Amygdala (tissue), 56 donors: ENCODE data around the gene MANF.

Experiments used
- DNase-seq, 56 donors: peaks; one replicate each; lab custom pipeline; 2025; lab: John Stamatoyannopoulos, UW

The MANF gene

DNA sequence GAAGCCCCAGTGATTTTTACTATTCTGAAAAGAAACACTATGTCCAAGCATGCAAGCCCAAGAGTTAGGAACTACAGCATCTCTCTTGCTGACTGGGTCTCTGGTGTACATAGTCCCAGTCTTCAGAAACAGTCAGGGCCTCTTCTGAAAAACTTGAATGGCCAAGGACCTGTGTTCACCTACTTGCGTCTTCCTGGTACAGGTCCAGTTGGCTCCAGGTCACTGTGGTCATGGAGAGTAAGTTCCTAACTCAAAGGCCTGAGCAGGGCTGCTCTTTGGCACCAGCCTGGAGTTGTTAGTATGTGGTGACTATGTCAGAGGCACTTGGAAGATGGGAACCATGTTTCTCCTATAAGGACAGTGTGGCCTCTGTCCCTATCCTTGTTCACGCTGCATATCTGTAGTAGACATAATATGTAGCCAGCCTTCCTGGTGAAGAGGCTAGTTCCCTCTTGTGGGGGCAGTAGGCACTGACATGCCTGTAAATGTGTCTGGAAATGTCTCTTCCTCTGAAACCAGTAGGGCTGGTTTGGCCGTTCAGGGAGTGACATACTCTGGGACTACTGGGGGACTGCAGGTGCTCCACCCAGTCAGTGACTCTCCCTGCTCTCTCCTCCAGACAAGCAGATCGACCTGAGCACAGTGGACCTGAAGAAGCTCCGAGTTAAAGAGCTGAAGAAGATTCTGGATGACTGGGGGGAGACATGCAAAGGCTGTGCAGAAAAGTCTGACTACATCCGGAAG, 3.4 kb downstream of the MANF start:
- no peak for DNase-seq

DNA sequence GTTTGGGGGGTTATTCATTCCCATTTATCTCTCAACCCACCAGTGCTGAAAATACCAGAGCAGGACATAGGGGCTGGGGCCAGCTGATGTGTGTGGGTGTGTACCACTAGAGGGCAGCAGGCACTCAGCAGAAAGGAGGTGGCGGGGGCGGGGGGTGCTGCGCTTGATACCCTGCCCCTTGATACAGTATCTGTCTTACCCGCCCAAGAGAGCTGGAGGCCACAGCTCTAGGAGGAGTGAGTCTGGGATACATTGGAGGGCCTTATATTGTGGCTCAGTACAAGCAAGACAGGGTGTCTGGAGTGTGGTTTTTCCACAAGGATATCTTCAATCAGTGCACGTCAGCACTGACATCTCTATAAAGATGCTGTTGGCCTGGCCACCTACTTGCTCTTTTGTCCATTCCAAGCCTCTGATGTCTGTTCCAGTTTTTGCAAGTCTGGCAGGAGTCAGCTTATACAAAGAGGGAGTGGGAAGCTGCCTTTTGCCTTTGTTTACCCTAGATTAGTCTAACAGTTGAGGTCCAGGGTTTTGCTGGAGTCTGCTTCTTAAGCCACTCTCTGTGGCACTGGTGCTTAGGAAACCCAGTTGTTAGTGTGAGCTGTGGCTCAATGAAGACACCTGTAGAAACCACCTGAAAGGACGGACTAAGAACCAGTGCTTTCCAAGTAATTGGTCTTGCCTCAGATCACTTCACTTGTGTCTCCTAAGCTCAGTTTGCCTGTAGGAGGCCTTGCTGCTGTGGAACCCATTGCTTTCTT, 4.5 kb downstream of the MANF start:
- peak in 24 of 56 donors; percentile 7 to 55 (median 31) for DNase-seq

DNA sequence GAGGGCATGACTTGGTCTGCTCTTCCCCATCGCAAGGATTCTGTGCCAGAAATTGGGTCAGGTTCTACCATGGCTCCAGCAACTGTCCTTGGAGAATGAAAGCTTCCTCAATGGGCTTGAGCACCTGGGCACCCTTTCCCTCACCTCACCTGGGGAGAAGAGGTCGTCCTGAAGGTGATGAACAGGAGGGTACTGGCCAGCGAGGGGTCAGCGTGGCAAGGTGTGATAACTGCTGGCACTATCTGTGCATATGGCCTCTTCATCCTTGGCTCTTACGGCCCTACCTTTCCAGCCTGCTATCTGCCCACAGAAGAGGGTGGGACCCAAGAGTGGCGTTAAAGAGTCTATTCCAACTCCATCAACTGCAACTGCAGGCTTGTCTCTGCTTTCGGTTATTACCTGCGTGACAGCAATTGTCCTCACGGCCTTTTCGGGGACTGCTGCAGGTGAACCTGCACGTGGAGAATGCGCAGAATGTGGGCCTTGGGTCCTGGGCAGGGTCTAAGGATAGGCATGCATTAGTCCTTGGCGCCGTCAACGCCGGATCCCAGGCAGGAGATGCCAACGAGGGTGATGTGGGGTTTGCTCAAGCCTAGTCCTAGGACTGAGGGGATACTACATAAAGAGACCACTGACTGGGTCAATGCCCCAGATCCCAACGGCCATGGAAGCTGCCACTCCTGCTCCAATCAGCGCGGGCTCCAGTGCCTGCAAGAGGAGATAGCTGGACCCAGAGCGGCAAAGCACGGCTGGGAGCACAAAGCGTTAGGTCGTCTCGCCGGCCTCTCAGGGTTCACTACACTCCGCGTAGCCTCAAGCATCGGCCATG, 5.4 kb downstream of the MANF start:
- DNase-seq = no peak

DNA sequence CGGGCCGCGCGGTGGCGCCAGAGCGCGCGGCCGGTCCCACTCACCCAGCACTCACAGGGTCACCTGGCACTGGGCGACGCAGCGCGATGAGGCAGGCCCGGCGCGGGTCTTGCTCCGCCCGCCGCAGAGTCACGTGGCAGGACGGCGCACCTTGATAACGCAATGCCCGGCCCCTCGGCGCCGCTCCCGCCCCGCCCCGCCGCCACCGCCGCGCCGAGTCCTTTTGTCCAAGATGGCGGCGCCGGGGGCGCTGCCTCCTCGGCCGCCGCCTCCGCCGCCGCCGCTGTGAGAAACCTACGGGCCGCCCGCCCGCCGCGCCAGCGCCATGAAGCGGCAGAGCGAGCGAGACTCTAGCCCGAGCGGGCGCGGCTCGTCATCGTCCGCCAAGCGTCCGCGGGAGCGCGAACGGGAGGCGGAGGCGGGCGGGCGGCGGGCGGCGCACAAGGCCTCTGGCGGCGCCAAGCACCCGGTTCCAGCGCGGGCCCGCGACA, 6.0 kb downstream of the MANF start, which contains the start of gene RBM15B:
TSS of gene RBM15B (plus strand) at position 211 of the 491 bp plus-strand sequence. CDS start at position 326, 115 bp downstream.
- peak; percentile 24 to 98 (median 93) for DNase-seq

DNA sequence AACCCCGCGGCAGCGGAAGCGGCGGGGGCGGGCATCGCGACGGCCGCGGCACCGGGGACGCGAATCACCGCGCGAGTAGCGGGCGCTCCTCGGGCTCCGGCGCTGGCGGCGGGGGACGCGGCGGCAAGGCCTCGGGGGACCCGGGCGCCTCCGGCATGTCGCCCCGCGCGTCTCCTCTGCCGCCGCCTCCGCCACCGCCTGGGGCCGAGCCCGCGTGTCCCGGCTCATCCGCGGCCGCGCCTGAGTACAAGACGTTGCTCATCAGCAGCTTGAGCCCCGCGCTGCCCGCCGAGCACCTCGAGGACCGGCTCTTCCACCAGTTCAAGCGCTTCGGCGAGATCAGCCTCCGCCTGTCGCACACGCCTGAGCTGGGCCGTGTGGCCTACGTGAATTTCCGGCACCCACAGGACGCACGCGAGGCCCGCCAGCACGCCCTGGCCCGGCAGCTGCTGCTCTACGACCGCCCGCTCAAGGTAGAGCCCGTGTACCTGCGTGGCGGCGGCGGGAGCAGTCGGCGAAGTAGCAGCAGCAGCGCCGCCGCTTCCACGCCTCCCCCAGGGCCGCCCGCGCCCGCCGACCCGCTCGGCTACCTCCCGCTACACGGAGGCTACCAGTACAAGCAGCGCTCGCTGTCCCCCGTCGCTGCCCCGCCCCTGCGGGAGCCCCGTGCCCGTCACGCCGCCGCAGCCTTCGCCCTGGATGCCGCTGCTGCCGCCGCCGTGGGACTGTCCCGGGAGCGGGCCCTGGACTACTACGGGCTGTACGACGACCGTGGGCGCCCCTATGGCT, 6.7 kb downstream of the MANF start:
- DNase-seq = peak in 7 of 56 donors; percentile 39 to 58 (median 41)

DNA sequence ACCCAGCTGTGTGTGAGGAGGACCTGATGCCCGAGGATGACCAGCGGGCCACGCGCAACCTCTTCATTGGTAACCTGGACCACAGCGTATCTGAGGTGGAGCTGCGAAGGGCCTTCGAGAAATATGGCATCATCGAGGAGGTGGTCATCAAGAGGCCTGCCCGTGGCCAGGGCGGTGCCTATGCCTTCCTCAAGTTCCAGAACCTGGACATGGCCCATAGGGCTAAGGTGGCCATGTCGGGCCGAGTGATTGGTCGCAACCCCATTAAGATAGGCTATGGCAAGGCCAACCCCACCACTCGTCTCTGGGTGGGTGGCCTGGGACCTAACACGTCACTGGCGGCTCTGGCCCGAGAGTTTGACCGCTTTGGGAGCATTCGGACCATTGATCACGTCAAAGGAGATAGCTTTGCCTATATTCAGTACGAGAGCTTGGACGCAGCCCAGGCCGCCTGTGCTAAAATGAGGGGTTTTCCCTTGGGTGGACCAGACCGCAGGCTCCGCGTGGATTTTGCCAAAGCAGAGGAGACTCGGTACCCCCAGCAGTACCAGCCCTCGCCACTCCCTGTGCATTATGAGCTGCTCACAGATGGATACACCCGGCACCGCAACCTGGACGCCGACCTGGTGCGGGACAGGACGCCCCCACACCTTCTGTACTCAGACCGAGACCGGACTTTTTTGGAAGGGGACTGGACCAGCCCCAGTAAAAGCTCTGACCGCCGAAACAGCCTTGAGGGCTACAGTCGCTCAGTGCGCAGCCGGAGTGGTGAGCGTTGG, 7.5 kb downstream of the MANF start:
- DNase-seq = no peak

DNA sequence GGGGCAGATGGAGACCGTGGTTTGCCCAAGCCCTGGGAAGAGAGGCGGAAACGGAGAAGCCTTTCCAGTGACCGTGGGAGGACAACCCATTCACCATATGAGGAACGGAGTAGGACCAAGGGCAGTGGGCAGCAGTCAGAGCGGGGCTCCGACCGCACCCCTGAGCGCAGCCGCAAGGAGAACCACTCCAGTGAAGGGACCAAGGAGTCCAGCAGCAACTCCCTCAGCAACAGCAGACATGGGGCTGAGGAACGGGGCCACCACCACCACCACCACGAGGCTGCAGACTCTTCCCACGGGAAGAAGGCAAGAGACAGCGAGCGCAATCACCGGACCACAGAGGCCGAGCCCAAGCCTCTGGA, 8.0 kb downstream of the MANF start:
- no peak for DNase-seq

DNA sequence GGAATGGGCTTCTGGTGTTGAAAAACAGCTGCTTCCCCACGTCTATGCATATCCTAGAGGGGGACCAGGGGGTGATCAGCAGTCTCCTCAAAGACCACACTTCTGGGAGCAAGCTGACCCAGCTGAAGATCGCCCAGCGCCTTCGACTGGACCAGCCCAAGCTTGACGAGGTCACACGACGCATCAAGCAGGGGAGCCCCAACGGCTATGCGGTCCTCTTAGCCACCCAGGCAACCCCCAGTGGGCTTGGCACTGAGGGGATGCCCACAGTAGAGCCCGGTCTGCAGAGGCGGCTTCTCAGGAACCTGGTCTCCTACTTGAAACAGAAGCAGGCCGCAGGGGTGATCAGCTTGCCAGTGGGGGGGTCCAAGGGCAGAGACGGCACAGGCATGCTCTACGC, 8.5 kb downstream of the MANF start:
- no peak for DNase-seq

DNA sequence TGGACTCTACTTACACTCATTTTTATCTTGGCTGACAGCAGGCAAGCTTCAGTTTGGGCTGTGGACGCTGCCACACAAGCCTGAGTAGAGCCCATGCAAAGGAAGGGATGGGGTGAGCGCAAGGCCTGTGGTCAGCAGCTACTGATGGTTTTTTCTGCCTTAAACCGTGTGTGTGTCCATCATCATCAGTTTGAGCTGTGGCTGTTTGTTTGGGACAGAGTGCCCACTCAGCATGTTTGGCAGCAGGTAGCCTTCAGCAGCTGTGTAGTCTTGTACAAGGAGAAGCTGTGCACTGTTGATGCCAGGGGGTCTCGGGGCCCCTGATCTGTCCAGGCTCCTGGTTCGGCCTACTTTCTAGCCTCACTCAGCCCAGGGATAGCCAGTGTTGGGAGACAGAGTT, 9.4 kb downstream of the MANF start:
- DNase-seq = no peak

DNA sequence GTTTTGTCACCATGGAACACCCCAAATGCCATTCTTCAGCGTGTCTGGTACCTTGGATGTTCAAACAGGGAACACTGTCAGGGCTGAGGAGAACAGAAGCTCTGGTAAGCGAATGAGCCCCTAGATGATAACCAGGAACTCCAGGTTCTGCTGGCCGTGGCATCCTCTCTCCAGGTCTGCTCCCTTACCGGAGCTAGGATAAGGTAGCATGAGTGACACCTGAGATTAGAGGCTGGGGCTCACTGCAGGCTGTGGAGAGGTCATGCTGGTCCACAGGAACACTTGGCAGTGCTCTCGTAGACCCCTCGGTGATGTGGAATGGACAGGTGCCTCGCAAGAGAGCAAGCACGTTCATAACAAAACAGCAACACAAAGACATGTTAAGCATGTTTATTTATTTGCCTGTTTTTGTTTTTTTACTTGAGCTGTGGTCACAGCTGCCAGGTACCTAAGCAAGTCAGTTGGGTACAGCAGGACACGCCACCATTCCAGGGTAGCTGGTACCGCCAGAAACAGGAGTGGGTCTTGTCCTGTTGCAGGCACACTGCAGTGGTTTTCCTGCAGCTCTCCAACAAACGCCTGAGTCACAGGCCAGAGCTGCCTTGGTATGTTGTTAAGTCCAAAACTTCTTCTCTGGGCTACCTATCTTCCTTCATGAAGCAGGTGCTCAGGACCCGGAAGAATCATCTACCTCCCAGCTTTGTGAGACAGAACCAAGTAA, 10.6 kb downstream of the MANF start:
- DNase-seq = no peak

DNA sequence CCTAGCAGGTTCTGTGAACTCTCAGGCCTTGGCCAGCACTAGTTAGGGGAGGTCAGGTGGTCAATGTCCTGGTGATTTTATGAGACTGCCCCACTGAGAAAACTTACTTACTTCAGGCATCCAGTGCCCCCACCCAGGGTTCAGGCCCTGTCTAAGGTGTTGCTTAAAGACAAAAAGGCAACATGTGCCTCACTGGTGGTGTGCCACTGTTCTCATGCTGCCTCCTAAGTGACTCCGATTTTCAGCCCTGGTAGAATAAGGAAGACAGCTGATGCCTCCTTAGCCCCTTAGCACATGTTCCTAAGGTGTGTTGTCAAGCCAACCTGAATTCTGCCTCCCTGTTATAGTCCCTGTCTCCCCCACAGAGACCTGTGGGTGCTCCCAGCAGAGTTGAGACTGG, 11.3 kb downstream of the MANF start:
- DNase-seq = no peak

DNA sequence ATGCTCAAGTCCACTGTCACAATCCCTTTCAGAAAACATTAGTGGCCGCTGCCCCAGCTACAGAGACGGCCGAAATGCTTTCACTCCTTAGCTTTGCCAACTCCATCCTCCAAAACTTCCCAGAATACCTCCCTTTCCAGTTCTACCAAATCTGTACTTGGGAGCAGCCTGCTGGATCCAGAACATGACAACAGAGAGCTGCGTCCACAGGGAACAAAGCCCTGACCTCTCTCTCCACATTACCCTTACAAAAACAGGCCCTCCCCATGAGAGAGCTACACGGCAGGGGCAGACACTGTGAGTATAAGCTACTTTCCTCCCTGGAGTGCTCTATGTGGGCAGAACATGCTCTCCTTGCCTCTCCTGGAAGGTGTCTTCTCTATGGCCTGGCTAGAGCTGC, 12.3 kb downstream of the MANF start:
- DNase-seq = no peak

DNA sequence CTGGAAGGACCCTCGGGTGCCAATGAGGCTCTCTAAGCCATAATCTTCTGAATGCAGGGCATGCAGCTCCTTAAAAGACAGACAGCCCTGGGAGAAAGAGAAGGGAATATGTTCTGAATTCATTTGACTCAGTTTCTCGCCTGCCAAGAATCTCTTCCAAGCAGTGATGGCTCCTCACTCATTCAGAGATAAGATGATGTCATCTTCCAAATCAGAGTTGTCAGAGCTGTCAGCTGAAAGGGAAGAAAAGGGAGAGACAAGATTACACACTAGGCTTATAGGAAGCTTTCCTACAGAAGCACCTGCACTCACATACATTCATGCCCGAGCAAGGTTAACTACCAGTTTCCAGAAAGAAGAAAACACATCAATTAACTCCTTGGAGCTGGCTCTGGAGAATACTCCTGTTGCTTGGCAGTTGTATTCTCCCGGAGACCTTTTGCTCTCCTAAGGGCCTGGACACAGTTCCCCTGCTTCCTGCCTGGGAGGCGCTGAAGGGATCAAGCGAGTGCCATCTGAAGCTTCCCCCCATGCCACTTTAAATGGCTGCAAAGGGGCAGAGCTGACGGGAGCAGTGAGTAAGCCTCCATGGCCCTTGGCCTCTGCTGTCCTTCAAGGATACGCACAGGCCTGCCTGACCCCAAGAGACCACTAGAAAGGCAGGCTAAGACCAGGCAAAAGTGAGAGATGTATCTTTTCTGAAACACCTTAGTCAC, 13.7 kb downstream of the MANF start:
- no peak for DNase-seq

DNA sequence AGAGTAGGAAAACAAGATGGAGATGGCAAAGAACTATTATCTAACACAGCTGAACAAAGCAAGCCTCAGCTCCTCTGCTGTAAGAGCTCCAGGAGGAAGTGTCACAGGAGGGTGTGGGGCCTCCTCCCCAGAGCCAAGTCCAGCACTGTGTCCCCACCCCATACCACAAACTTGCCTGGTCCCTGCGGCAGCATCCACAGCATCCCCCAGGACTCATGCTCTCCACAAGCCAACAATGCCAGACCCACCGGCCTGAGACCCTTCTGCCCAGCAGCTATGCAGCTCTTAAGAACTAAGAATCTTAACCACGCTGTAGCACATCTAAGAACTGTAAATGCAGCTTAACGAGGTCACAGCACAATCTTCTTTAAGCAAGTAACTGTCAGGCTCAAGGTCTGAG, 15.1 kb downstream of the MANF start:
- DNase-seq = no peak

DNA sequence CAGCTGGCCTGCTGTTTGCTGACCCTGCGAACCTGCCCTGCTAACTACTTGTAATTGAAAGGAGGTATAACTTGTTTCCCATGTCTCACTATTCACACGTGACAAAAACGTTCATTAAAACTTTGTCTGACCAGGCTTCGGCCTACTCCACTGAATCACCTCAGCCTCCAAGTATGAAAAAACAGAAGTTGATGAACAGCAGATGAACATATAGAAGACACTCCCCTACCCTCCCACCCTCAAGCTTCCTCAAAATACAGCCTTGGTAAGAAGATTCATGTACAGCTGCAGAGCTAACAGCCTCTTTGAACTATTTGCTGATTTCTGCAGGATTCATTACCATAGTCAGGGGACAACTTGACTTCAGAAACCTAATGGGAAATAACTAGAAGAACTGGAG, 16.6 kb downstream of the MANF start:
- no peak for DNase-seq

DNA sequence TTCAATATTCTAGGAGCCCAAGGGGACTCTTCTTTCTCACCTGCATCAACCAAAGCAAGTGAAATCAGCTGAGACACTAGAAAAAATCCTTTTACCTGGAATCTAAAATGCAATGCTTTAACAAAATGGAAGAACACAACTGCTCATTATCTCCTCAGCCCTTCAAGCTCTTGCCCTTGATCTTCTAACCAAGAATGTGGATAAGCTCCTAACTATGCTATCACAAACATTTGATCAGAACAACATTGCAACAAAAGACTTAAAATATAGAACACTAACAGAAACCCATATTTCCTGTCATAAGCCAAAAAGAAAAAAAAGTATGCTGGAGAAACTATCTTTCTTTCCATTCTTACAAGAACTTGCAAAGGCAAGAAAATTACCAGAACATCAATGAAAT, 18.6 kb downstream of the MANF start:
- DNase-seq = no peak

DNA sequence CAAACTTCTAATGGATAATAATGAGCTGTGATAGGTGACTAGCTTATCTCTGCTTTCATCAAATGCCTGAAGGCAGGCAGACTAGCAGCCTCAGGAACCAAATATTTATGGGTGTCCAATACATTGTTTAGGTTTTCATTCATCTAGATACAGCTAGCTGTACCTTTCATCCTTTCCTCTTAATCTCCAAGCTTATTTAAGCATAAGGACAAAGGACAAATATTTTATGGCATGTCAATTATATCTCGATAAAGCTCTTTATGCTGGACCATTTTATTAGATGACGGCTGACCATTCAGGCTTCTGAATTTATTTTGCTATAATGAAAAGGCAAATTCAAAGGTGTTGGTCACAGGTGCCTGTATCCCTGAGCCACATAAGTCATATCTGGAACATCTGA, 22.9 kb downstream of the MANF start:
- no peak for DNase-seq

DNA sequence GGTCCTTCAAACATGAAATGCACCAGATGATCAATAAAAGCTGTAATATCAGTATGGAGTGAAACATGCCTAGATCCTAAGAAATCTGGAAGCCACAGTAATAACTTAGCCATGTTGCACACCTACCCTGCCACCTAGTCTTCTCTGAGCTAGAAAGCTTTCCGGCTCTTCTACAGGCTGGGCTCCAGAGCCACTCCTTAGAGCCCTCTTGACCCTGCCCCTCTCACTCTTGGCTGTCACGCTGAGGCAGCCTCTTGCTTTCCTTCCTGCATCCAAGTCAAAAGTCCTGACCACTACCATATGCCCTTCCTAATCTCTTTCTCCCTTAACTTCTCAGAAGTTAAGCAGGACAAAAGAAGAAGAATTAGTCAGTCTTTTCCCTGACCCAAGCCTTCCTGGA, 23.7 kb downstream of the MANF start:
- DNase-seq = no peak
